Activated CD8-positive, alpha-beta T cell treated with anti-CD3 and anti-CD28 coated beads for 36 hours (primary cell): Measurements from ENCODE around the gene DRG2. TPM values are rescaled to one million over a fixed set of nuclear protein-coding genes. Genes with fewer than 3 reads are reported as not detected.

ENCODE experiments used
- ATAC-seq: fragments of 200-7000 bp; cut with Tn5 transposase; one replicate; pipeline ENCODE4 v1.10.0; 2021; ENCODE audit warnings: mild to moderate bottlenecking, moderate library complexity
- CTCF ChIA-PET: fragments of 350-600 bp; sonication (Branson Sonifier 250); formaldehyde crosslinking; loops from one replicate; lab custom pipeline; 2021; ENCODE audit warnings: antibody characterized with exemption; lab: Charles Lee
- POLR2A ChIA-PET: fragments of 350-600 bp; sonication (Branson Sonifier 250); formaldehyde crosslinking; loops from one replicate; lab custom pipeline; 2021; ENCODE audit warnings: antibody characterized with exemption; lab: Charles Lee
- DNase-seq: peaks from one replicate; pipeline ENCODE4 v3.0.0-alpha.2; 2020
- H3K27ac Mint-ChIP-seq: one replicate; pipeline ENCODE4 v1.8.0; 2021; ENCODE audit warnings: mild to moderate bottlenecking, mixed read lengths
- H3K27me3 Mint-ChIP-seq: one replicate; pipeline ENCODE4 v1.8.0; 2021; ENCODE audit warnings: mixed read lengths
- H3K36me3 Mint-ChIP-seq: one replicate; pipeline ENCODE4 v1.8.0; 2021; ENCODE audit warnings: low read depth, mixed read lengths
- H3K4me1 Mint-ChIP-seq: one replicate; pipeline ENCODE4 v1.8.0; 2021; ENCODE audit warnings: low read depth, mixed read lengths
- H3K4me3 Mint-ChIP-seq: one replicate; pipeline ENCODE4 v1.8.0; 2021; ENCODE audit warnings: mild to moderate bottlenecking, moderate library complexity, mixed read lengths
- H3K9me3 Mint-ChIP-seq: one replicate; pipeline ENCODE4 v1.8.0; 2021; ENCODE audit warnings: mixed read lengths
- intact Hi-C: fragments of 100-400 bp; cut with micrococcal nuclease; formaldehyde crosslinking; loops from one replicate; pipeline ENCODE4 v1.10.0; 2022
- total RNA-seq, 2 experiments: library from RNA; stranded (reverse); gene quantifications; one replicate each; pipeline ENCODE4 v1.2.3, GENCODE V29; 2021
- TF ChIP-seq, protein P1 (sequence below): fragments of 200-600 bp; IDR thresholded peaks from one replicate; pipeline ENCODE4 v1.8.0; 2022; ENCODE audit warnings: antibody characterized with exemption, mild to moderate bottlenecking

The DRG2 gene
- total RNA-seq, 2 experiments from 2014 or later: 45.0 to 45.1 TPM

DNA sequence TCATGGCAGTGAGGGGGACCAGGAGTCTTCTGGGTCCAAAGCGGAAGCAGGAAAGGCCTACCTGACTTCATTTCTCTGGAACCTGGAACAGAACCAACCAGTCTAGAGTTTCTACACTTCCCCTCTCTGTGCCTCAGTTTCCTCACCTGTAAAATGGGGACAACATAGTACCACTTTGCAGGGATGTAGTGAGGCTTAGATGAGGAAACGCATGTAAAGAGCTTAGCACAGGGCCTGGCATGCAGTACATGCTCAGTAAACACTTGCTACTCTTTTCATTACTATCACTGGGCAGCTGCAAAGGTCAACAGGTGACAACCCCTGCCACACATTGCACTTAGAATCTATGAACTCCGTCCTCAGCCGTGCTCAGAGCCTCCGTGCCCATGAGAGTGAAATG lies 45.0 kb downstream of the DRG2 start:
- CTCF ChIA-PET: no interaction called here
- H3K4me1 Mint-ChIP-seq: no peaks in the 10 kb centered on the region
- intact Hi-C loops: no loop called here
- no peak overlapping the region for H3K4me3 Mint-ChIP-seq
- DNase-seq (no peak), ATAC-seq (no peak)
- no peaks in the 10 kb centered on the region for H3K27me3 Mint-ChIP-seq
- no peak overlapping the region for H3K27ac Mint-ChIP-seq
- H3K9me3 Mint-ChIP-seq: no peaks in the 10 kb centered on the region
- H3K36me3 Mint-ChIP-seq: no peaks in the 10 kb centered on the region
- POLR2A ChIA-PET: no interaction called here
- TF ChIP-seq, protein P1, sequence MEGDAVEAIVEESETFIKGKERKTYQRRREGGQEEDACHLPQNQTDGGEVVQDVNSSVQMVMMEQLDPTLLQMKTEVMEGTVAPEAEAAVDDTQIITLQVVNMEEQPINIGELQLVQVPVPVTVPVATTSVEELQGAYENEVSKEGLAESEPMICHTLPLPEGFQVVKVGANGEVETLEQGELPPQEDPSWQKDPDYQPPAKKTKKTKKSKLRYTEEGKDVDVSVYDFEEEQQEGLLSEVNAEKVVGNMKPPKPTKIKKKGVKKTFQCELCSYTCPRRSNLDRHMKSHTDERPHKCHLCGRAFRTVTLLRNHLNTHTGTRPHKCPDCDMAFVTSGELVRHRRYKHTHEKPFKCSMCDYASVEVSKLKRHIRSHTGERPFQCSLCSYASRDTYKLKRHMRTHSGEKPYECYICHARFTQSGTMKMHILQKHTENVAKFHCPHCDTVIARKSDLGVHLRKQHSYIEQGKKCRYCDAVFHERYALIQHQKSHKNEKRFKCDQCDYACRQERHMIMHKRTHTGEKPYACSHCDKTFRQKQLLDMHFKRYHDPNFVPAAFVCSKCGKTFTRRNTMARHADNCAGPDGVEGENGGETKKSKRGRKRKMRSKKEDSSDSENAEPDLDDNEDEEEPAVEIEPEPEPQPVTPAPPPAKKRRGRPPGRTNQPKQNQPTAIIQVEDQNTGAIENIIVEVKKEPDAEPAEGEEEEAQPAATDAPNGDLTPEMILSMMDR: no peak

DNA sequence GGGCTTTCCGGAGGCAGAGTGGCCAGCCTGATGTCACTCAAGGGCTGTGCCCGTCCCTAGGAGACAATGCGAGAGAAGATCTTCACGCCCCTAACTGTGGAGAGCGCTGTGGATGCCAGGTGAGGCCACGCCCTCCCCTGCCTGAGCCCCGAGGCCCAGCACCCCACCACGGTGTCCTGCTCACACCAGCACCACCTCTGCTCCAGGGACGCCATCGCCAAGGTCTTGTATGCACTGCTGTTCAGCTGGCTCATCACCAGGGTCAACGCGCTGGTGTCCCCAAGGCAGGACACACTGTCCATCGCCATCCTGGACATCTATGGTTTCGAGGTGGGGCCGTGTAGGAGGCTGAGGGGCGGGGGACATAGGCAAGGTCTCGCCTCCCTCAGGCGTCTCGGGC lies 48.6 kb downstream of the DRG2 start:
- H3K36me3 Mint-ChIP-seq: no peaks in the 10 kb centered on the region
- H3K27me3 Mint-ChIP-seq: no peaks in the 10 kb centered on the region
- no peaks in the 10 kb centered on the region for H3K4me1 Mint-ChIP-seq
- no peak overlapping the region for H3K4me3 Mint-ChIP-seq
- ChIA-PET CTCF (no interaction called here), POLR2A (no interaction called here)
- TF ChIP-seq, protein P1: no peak
- H3K27ac Mint-ChIP-seq: no peak overlapping the region
- H3K9me3 Mint-ChIP-seq: no peaks in the 10 kb centered on the region
- DNase-seq (no peak), ATAC-seq (no peak)
- intact Hi-C loops: no loop called here

DNA sequence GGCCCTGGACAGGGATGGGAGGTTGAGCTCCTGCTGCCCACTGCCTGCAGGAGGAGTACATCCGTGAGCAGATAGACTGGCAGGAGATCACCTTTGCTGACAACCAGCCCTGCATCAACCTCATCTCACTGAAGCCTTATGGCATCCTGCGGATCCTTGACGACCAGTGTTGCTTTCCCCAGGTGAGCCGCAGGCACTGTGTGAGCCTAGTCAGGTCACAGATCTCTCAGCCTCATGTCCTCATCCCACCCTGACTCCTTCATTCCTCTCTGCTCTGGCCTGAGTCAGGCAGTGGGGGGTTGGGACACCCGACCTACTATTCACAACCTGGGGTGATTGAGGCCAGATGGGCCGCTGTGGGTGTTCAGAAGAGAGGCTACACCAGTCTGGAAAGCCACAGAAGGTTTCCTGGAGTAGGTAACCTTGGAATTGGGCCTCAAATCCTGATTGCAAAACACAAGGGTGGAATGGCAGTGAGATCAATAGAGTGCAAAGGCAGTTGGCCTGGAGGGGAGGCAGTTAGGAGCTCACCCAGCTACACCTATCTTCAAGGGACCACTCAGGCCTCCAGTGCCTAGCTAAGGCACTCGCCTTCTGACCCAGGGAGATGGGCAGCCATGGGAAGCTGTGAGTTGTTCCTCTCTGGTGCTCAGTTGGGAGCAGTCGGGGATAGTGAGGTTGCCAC lies 50.5 kb downstream of the DRG2 start:
- CTCF ChIA-PET: interaction anchor here (0.8 to 1.2 kb wide), 5 partner anchors 9 to 54 kb away, joined by 3 to 4 read pairs (median 3); partner anchors contain the start of gene ALKBH5
- no peak for ATAC-seq

DNA sequence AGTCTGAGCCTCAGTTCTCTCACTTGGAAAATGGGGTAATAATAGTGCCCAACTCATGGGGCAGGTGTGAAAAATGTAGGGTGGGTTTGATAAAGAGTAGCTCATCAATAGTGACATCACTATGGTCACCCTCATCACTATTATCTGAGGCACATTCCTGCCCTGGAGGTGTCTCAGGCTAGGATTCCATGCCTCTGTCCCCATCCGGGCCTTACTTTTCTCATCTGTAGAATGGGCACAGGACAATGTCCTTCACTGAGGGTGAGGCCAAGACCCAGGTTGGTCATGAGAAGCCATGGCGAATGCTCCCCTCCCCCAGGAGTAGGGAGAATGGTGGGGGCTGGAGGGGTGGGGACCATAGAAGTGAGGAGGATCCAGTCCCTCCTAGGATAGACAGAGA lies 51.3 kb downstream of the DRG2 start:
- no peaks in the 10 kb centered on the region for H3K36me3 Mint-ChIP-seq
- H3K4me3 Mint-ChIP-seq: no peak overlapping the region
- no peaks in the 10 kb centered on the region for H3K9me3 Mint-ChIP-seq
- no peaks in the 10 kb centered on the region for H3K4me1 Mint-ChIP-seq
- intact Hi-C loops: no loop called here
- ATAC-seq (no peak), DNase-seq (no peak)
- ChIA-PET CTCF (interaction anchor here (0.9 to 1.3 kb wide), 5 partner anchors 17 to 77 kb away, joined by 3 to 4 read pairs (median 3); no protein-coding TSS in a partner anchor), POLR2A (no interaction called here)
- TF ChIP-seq, protein P1: no peak
- H3K27me3 Mint-ChIP-seq: no peaks in the 10 kb centered on the region
- H3K27ac Mint-ChIP-seq: no peak overlapping the region

More for the DNA sequence above, 50.5 kb downstream of the DRG2 start:
- no peak for DNase-seq
- Mint-ChIP-seq H3K4me3 (no peak overlapping the region), H3K36me3 (no peaks in the 10 kb centered on the region), H3K4me1 (no peaks in the 10 kb centered on the region), H3K27me3 (no peaks in the 10 kb centered on the region), H3K27ac (no peak overlapping the region), H3K9me3 (no peaks in the 10 kb centered on the region)
- POLR2A ChIA-PET: interaction anchor here (0.7 kb wide), 1 partner anchor 20 kb away, joined by 3 read pairs; no protein-coding TSS in a partner anchor
- intact Hi-C loops: no loop called here
- TF ChIP-seq, protein P1: no peak

DNA sequence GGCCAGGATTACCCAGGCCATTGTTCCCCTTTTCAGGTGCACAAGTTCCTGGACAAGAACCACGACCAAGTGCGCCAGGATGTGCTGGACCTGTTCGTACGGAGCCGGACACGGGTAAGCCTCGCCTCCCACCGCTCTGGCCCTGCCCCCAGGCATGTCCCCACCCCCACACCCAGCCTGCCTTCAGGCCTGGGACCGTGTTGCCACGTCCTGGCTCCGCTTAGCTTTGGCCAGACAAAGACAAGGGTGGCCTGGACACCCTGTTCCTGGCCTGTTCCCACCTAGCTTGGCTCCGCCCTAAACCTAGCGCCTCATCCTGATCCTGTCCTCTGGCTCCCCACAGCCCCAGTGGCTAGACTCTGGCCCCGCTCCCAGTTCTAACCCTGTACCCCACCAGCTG lies 51.8 kb downstream of the DRG2 start:
- H3K36me3 Mint-ChIP-seq: no peaks in the 10 kb centered on the region
- no peaks in the 10 kb centered on the region for H3K27me3 Mint-ChIP-seq
- POLR2A ChIA-PET: no interaction called here
- no peak for ATAC-seq
- intact Hi-C loops: no loop called here
- CTCF ChIA-PET: interaction anchor here (0.9 to 1.3 kb wide), 3 partner anchors 42 to 76 kb away, joined by 3 to 4 read pairs (median 3); no protein-coding TSS in a partner anchor
- H3K4me3 Mint-ChIP-seq: no peak overlapping the region
- no peaks in the 10 kb centered on the region for H3K9me3 Mint-ChIP-seq
- no peak overlapping the region for H3K27ac Mint-ChIP-seq
- DNase-seq: no peak
- H3K4me1 Mint-ChIP-seq: no peaks in the 10 kb centered on the region
- TF ChIP-seq, protein P1: no peak
